Daoy (cell line): ENCODE data around the gene MTHFSD. TPM values are rescaled to one million over a fixed set of nuclear protein-coding genes. Genes with fewer than 3 reads are reported as not detected.

ENCODE experiments used
- DNase-seq: peaks from one replicate; pipeline ENCODE4 v3.0.0-alpha.2; 2015; ENCODE audit warnings: low read depth
- total RNA-seq: library from RNA; depleted of rRNA; stranded (reverse); fragments of >200 nt; shearing (Covaris generic); gene quantifications from 2 replicates; pipeline ENCODE4 v1.2.3, GENCODE V29; 2014

The MTHFSD gene
- total RNA-seq, 1 experiment from 2014 or later = 6.5 TPM

- no peak for DNase-seq
These were observed 51.9 kb downstream of the MTHFSD start for GRCh38 chr16:86502856-86503748.

DNA sequence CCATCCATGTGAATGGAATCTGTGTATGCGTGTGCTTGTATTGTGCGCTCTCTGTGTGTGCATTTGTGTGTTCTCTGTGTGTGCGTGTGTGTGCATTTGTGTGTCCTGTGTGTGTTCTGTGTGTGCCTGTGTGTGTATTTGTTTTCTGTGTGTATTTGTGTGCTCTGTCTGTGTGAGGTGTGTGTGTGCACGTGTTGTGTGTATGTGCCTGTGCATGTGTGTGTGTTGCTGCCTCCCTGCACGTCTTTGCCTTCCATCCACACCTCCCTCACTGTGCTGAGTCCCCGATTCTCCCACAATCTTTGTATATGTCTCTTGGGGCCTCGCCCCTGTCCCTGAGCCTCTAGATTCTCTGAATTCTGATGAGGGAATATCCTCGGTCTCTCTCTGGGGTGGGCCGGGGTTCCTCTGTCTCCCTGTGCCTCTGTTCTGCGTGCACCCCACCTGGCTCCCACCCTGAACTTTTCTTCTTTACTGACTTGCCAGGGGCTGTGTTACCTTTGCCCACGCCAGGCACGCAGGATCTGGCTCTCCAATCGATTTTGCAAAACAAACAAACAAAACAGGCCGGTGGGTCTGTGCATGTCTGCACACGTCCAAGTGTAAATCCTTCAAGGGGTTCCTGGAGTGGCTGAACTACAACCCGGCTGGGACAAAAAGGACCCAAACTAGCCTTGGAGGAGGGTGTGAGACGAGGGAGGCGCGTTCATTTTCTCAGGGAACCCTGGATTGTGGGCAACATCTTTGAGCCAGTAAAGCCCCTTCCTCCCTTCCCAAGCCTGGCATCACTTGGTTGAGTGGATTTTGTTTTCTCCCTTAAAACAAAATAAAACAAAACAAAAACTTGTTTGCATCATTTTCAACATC is 52.8 kb downstream of the MTHFSD start:
- DNase-seq = no peak

GRCh38 chr16:86500708-86501510 is 54.1 kb downstream of the MTHFSD start:
- no peak for DNase-seq

DNA sequence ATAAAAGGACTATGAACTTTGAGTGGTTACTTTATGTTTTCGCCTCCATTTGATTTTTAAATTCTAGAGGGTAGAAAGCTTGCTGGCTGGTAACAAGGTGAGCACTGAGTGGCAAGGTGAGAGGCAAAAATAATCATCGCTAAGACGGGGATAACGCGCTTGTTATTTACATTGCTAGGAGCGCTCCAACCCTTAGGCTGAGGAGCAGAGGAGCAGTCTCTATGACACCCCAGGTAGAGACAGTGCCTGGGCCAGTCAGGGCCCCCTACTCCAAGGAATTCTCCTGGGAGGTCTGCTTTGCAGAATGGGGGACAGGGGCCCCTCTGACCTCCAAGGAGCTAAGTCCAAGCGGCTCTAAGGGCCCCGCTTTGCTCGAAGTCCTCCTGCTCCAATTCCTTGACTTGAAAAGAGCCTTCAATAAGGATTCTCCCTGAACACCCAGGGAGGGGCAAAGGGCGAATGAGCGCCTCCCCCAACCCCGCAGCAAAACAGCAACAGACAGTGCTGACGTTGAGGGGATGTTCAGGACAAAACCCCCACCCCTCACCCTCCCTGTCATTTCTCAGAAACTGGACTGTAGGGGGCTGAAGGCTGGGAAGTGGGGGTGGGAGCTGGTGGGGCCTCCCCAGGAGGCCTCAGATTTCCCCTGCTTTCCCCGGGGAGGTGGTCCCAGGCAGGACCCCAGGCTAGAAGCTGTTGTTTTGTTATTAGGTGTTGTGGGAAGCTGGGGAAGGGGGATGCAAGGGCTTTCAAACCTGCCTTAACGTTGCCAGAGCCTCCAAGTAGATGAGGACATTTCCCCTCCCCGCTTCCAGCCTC is 54.9 kb downstream of the MTHFSD start:
- DNase-seq = no peak

GRCh38 chr16:86499440-86499786 is 55.6 kb downstream of the MTHFSD start:
- no peak for DNase-seq

- DNase-seq = no peak
These were observed 56.2 kb downstream of the MTHFSD start for GRCh38 chr16:86498671-86499439.

DNA sequence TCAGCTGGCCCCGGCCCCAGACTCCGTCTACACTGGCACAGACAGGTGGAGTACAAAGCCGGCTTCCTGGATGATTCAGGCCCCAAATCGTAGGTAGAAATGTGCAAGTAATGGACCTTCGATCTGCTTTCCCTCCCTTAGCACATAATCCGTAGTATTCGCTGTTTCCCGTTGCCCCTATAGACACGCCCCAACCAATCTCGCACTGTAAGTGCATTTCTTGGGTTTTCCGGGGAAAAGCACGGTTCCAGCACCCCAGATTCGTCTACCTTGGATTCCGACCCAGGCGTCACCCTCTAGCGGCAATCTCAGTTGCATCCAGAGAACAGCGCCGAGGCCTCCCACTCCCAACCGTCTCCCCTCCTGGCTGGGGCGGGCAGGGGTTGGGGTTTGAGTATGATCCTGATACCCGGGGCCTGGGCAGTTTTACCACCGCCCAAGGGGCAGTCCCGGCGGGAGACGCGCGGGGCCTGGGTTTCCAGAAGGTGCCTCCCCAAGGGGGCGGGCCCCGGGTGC is 56.8 kb downstream of the MTHFSD start:
- no peak for DNase-seq

DNA sequence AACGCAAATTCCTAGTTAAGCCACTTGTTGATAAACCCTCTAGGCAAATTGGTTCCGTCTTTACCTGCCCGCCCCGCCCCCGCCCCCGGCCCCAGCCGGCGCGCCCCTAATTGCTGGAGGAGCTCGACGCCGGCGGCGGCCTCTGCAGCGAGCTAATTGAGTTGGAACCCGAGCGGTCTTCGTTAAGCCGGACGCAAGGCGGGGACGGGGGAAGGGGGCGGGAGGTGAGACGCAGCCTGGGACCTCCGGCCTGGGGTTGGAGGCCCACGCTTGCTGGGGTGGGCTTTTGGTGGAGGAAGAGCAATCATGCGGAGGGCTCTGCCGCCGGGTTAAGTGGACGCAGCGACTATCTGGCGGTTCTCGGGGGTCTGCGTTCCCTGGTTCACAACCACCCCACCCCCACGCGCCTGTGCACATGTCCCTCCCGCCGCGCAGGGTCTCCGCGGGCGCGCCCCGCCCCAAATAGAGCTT is 57.4 kb downstream of the MTHFSD start:
- no peak for DNase-seq

DNA sequence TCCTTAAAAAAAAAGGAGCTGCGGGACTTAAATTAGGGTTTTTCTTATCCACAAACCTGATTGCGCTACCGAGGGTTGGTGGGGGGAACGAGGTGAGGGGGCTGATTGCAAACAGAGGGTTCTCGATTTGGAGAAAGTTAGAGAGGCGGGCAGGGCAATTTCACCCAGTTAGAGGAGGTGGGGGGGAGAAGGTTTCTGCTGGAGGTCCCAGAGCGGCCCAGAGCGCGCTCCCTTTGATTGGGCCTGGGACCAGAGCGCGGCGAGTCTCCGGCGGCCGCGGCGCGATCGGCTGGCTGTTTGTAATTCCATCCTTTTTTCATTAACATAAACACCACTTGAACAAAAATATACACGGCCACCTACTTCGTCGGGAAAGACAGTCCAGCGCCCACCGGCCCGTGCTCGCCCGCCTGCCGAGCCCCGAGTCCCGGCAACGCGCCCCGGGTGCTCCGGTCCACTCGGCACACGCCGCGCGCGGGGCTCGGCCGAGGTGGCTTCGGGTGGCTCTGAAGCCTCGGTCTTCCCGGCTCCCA is 58.0 kb downstream of the MTHFSD start:
- no peak for DNase-seq

DNA sequence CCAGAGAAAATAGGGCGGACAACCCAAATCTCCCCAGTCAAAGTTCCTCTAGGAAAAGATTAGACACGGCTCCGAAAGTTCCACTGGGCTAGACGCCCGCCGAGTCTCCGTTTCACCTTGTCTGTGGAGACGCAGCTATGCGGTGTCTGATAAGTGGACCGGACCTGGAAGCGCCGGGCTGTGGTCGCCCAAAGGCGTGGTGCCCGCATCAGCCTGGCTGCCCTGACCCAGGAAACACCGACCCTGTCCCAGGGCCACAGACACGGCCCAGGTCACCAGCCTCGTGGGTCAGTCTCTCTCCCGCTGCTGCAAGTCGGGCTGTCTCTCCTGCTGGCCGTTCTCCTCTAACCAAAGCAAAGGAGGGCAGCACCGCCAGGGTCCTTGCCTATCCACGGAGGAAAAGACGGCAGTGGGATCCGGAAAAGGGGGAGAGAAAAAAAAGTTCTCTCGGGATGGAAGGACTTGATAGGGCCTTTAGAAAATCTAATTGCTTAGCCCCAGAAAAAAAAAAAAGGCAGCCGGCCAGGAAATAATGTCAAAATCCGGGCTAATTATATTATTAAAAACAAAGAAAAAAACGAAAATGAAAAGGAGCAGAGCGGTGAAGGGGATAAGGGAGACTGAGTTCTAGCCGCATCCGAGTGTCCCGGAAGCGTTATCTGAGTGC is 58.6 kb downstream of the MTHFSD start:
- DNase-seq = no peak

DNA sequence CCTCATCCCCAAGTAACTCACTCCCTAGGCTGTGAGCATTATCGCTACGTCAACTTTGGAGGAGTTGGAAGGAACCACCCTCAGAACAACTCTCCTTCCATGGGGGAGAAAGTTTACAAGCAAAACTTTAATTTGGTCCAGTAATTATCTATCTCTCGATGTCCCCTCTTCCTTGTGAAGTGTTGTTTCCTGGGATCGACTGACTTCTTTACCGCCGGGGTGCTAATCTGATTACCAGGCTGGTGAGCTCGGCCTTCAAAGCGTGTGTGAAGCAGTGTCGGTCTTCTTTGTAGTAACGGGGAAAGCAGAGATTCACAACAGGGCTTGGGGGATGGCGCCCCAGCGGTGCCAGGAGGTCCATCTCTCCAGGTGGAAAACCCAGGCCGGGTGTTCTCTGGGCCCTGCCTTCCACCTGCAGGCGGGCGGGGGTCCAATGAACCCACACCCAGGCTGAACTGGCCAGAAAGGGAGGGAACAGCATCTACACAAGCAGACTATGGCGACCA is 59.2 kb downstream of the MTHFSD start:
- DNase-seq = no peak

- DNase-seq = no peak
These were observed 59.7 kb downstream of the MTHFSD start for GRCh38 chr16:86495357-86495701.

GRCh38 chr16:86494565-86495356 is 60.3 kb downstream of the MTHFSD start:
- DNase-seq = no peak

GRCh38 chr16:86494039-86494564 is 60.9 kb downstream of the MTHFSD start:
- DNase-seq = no peak

- no peak for DNase-seq
These were observed 61.9 kb downstream of the MTHFSD start for GRCh38 chr16:86492961-86493629.

DNA sequence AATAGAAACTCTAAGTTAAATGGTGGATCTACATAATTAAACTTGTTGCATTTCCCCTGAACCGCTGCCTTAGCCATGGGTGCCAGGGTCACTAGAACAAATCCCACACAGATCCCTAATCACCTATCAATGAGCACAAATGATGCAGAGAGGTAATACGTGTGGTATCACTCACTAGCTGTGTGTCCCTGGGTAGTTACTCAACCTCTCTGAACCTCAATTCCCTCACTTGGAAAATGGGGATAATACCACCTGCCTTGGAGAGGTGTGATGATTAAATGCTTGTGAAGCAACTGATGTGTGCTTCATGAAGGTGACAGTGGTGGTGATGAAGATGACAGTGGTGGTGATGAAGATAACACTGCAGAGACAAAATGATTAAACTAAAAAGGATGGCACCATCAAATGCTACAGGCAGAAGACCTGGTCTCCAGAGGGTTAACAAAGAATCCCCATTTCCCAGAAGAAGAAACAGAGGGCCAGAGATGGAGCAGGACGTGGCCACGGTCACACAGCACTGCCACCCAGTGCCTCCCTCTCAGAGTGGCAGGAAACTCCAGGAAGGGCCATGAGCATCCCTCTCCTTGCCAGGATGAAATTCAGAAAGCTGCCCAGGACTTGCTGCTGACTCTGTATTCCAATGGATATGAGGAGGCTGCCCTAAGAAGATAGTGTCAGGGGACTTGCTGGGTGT is 62.6 kb downstream of the MTHFSD start:
- no peak for DNase-seq

DNA sequence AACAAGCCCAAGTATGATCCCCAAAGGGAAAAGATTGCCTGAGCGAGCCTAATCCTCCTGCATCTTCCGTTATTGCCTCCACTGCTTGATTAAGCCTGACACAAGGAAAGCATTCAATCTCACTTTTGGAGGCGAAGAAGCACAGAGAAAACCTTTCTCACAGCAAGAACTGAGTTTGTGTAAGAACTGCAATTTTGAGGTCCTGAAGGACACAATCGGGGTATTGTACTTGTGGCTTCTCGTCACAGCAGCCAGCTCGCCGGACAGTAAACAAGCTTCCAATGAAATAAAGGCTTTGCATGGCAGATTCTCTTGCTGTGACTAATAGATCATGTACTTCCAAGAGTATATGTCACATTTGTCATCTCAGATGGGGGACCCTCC is 63.4 kb downstream of the MTHFSD start:
- no peak for DNase-seq
